ENCODE measurements around the gene APIP. TPM values are rescaled to one million over a fixed set of nuclear protein-coding genes. Genes with fewer than 3 reads are reported as not detected.

Gene APIP
- total RNA-seq, 1 donor from 2014 or later = 13.0 TPM

DNA sequence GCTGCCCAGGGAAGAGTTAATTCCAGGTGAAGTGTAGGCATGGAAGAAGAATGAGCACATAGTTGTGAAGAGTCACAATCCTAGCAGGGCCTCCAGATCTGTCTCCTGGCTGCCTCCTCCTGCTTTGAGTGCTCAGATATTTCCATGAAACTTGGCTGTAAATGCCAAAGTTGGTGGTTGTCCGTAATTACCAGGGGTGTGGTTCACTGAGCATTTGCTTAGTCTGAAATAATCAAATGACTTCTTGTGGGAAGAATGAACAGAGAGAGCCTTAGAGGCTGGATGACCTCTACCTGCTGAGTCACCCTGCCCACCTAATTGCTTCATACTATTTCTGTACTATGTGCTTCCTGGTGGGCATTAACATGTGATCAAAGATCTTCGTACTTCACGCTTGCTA, 50.9 kb downstream of the APIP start:
- TF ChIP-seq, protein P1, sequence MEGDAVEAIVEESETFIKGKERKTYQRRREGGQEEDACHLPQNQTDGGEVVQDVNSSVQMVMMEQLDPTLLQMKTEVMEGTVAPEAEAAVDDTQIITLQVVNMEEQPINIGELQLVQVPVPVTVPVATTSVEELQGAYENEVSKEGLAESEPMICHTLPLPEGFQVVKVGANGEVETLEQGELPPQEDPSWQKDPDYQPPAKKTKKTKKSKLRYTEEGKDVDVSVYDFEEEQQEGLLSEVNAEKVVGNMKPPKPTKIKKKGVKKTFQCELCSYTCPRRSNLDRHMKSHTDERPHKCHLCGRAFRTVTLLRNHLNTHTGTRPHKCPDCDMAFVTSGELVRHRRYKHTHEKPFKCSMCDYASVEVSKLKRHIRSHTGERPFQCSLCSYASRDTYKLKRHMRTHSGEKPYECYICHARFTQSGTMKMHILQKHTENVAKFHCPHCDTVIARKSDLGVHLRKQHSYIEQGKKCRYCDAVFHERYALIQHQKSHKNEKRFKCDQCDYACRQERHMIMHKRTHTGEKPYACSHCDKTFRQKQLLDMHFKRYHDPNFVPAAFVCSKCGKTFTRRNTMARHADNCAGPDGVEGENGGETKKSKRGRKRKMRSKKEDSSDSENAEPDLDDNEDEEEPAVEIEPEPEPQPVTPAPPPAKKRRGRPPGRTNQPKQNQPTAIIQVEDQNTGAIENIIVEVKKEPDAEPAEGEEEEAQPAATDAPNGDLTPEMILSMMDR (IDR thresholded peaks at IDR 0.05; ENCODE audit: unreplicated experiment) = no peak
- peaks cover 8% of the 10 kb centered on the region for H3K36me3 Mint-ChIP-seq (ENCODE audit: low read depth, unreplicated experiment)
- DNase-seq (ENCODE audit: low spot score) = no peak
- H3K27ac Mint-ChIP-seq (ENCODE audit: unreplicated experiment) = no peak overlapping the region
- H3K4me1 Mint-ChIP-seq (ENCODE audit: unreplicated experiment) = peaks cover 12% of the 10 kb centered on the region
- no peaks in the 10 kb centered on the region for H3K9me3 Mint-ChIP-seq (ENCODE audit: unreplicated experiment)
- no peak overlapping the region for H3K4me3 Mint-ChIP-seq (ENCODE audit: unreplicated experiment)
- H3K27me3 Mint-ChIP-seq (ENCODE audit: unreplicated experiment) = no peaks in the 10 kb centered on the region

DNA sequence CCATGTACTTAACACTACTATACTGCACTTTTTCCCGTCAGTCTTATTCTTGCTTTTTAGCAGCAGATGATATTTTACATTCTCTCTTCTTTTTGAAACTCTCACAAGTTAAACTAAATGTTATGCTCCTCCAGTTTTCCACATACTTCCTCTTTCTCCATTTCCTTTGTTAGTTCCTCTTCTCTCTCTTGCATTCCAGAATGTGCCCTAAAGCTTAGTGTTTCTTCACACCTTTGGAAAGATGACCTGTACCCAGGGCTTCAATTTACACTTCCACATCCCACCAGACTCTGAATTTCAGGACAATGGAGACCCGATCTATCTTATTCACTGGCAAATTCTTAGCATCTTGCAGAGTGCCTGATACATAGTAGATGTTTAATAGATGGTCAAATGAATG, 51.8 kb downstream of the APIP start:
- Mint-ChIP-seq H3K4me1 (ENCODE audit: unreplicated experiment) (peaks cover 12% of the 10 kb centered on the region), H3K4me3 (ENCODE audit: unreplicated experiment) (no peak overlapping the region), H3K27ac (ENCODE audit: unreplicated experiment) (no peak overlapping the region), H3K36me3 (ENCODE audit: low read depth, unreplicated experiment) (peaks cover 8% of the 10 kb centered on the region), H3K27me3 (ENCODE audit: unreplicated experiment) (no peaks in the 10 kb centered on the region), H3K9me3 (ENCODE audit: unreplicated experiment) (no peaks in the 10 kb centered on the region)
- no peak for DNase-seq (ENCODE audit: low spot score)
- TF ChIP-seq, protein P1 (IDR thresholded peaks at IDR 0.05; ENCODE audit: unreplicated experiment) = no peak

DNA sequence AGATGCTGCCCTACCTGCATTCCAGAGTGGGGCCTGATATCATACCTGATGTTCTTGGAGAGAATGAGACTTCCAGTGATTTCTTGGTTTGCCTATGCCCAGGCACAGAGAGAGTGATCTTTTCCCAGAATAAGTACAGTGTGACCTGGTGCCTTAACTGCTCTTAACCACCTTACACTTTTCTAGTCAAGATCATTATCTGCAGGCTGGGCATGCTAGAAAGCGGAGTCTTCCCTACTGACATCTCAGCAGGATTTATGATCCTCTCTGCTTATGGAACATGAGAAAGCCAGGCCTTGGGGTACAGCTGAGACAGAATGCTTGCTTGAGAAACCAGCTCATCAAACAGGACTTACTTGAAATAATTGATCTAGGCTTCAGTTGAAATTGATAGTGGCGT, 53.1 kb downstream of the APIP start:
- Mint-ChIP-seq H3K27ac (ENCODE audit: unreplicated experiment) (no peak overlapping the region), H3K27me3 (ENCODE audit: unreplicated experiment) (no peaks in the 10 kb centered on the region), H3K36me3 (ENCODE audit: low read depth, unreplicated experiment) (peaks cover 8% of the 10 kb centered on the region), H3K9me3 (ENCODE audit: unreplicated experiment) (no peaks in the 10 kb centered on the region), H3K4me1 (ENCODE audit: unreplicated experiment) (peaks cover 12% of the 10 kb centered on the region), H3K4me3 (ENCODE audit: unreplicated experiment) (no peak overlapping the region)
- DNase-seq (ENCODE audit: low spot score) = no peak
- TF ChIP-seq, protein P1 (IDR thresholded peaks at IDR 0.05; ENCODE audit: unreplicated experiment) = no peak

DNA sequence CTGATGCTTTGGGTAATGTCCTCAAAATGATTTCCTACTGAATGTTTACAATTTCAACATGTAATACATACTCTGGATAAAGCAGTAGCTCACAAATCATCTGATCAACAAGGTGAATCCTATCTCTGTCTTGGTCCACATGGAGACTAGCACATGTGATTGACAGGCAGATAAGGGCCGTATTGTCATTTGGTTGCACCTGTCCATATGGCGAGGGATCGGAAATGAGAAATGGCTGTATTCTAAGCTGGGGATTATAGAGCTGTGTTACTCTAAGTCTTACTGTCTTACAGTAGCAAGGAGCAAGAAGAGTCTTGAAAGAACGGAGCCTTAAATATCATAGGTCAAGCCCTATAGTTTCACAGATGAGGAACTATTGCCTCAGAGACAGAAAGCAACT, 55.7 kb downstream of the APIP start:
- Mint-ChIP-seq H3K27me3 (ENCODE audit: unreplicated experiment) (no peaks in the 10 kb centered on the region), H3K36me3 (ENCODE audit: low read depth, unreplicated experiment) (peaks cover 5% of the 10 kb centered on the region), H3K9me3 (ENCODE audit: unreplicated experiment) (no peaks in the 10 kb centered on the region), H3K4me3 (ENCODE audit: unreplicated experiment) (no peak overlapping the region), H3K4me1 (ENCODE audit: unreplicated experiment) (peaks cover 12% of the 10 kb centered on the region), H3K27ac (ENCODE audit: unreplicated experiment) (no peak overlapping the region)
- TF ChIP-seq, protein P1 (IDR thresholded peaks at IDR 0.05; ENCODE audit: unreplicated experiment) = no peak
- no peak for DNase-seq (ENCODE audit: low spot score)

DNA sequence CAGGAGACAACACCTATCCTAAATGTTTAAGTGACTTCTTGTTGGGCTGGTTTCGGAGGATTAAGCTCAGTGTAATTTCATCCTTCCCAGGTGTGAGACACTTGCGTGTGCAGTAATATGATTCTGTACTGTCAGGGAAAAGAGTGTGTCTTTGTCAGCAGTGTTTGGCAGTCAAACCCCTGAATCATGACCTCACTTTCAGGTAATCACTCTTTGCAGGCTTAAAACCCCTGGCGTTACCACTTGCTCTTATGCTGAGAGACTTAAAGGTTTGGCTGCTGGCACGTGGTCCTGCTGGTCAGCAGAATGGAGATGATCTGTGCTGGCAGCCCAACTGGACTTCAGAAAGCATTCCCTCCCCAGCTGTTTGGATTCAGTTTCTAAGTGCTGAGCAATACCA, 56.1 kb downstream of the APIP start:
- no peak for DNase-seq (ENCODE audit: low spot score)
- H3K4me1 Mint-ChIP-seq (ENCODE audit: unreplicated experiment) = peaks cover 11% of the 10 kb centered on the region
- no peak overlapping the region for H3K27ac Mint-ChIP-seq (ENCODE audit: unreplicated experiment)
- H3K9me3 Mint-ChIP-seq (ENCODE audit: unreplicated experiment) = no peaks in the 10 kb centered on the region
- peaks cover 4% of the 10 kb centered on the region for H3K36me3 Mint-ChIP-seq (ENCODE audit: low read depth, unreplicated experiment)
- H3K27me3 Mint-ChIP-seq (ENCODE audit: unreplicated experiment) = no peaks in the 10 kb centered on the region
- no peak overlapping the region for H3K4me3 Mint-ChIP-seq (ENCODE audit: unreplicated experiment)
- TF ChIP-seq, protein P1 (IDR thresholded peaks at IDR 0.05; ENCODE audit: unreplicated experiment) = no peak

Data from endothelial cell (in vitro differentiated cells).